ENCODE results near the gene ZBTB38.

DNA sequence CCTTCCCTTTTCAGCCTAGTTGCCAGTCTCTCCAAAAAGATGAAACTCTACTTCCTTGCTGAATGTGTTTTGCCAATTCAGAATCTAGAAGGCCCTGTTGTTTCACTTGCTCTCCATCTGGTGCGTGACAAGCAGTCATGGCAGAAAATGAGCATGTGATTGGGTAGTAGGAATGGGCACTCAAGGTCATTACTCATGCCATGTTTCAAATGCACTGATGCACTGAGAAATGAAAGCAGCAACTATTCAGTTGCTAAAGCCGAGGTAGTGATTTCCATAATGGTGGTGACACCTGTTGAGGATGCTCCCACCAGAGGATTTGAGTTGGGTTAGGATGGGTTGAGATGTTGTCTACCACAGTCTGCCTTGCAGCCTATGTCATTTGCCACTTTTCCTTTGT is 12.7 kb downstream of the ZBTB38 start:
- TF ChIP-seq, protein P1, sequence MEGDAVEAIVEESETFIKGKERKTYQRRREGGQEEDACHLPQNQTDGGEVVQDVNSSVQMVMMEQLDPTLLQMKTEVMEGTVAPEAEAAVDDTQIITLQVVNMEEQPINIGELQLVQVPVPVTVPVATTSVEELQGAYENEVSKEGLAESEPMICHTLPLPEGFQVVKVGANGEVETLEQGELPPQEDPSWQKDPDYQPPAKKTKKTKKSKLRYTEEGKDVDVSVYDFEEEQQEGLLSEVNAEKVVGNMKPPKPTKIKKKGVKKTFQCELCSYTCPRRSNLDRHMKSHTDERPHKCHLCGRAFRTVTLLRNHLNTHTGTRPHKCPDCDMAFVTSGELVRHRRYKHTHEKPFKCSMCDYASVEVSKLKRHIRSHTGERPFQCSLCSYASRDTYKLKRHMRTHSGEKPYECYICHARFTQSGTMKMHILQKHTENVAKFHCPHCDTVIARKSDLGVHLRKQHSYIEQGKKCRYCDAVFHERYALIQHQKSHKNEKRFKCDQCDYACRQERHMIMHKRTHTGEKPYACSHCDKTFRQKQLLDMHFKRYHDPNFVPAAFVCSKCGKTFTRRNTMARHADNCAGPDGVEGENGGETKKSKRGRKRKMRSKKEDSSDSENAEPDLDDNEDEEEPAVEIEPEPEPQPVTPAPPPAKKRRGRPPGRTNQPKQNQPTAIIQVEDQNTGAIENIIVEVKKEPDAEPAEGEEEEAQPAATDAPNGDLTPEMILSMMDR (IDR thresholded peaks at IDR 0.05) = no peak
- no peak for TF ChIP-seq POLR2AphosphoS5 (IDR thresholded peaks at IDR 0.05)
